Coronary artery (tissue), 2 donors: ENCODE results near the gene C9orf50.
"Not testable (repeated sequence)": the region's sequence is repeated elsewhere in the genome, so short reads cannot be mapped to it uniquely, and the experiment has no call there.

Experiments used
- DNase-seq: peaks from one replicate; pipeline ENCODE4 v3.0.0-alpha.2; 2017; ENCODE audit warnings: low spot score
- H3K27ac ChIP-seq, 2 donors: fragments of 200-600 bp; sonication (generic); one replicate each; pipeline ENCODE4 v1.5.1; 2016 to 2019
- H3K4me3 ChIP-seq: fragments of 200-600 bp; sonication (generic); 2 replicates; pipeline ENCODE4 v1.5.1; 2016; ENCODE audit warnings: mild to moderate bottlenecking, moderate library complexity
- TF ChIP-seq, protein P1 (sequence below): fragments of 200-600 bp; sonication (generic); IDR thresholded peaks from one replicate; pipeline ENCODE4 v1.5.1; 2019; ENCODE audit warnings: antibody characterized with exemption

C9orf50 gene

GRCh38 chr9:129637102-129637501 lies 16.2 kb upstream of the C9orf50 start:
- no peak for DNase-seq
- TF ChIP-seq, protein P1, sequence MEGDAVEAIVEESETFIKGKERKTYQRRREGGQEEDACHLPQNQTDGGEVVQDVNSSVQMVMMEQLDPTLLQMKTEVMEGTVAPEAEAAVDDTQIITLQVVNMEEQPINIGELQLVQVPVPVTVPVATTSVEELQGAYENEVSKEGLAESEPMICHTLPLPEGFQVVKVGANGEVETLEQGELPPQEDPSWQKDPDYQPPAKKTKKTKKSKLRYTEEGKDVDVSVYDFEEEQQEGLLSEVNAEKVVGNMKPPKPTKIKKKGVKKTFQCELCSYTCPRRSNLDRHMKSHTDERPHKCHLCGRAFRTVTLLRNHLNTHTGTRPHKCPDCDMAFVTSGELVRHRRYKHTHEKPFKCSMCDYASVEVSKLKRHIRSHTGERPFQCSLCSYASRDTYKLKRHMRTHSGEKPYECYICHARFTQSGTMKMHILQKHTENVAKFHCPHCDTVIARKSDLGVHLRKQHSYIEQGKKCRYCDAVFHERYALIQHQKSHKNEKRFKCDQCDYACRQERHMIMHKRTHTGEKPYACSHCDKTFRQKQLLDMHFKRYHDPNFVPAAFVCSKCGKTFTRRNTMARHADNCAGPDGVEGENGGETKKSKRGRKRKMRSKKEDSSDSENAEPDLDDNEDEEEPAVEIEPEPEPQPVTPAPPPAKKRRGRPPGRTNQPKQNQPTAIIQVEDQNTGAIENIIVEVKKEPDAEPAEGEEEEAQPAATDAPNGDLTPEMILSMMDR, result no peak
- Histone ChIP-seq H3K27ac (no peak overlapping the region), H3K4me3 (no peak overlapping the region)

DNA sequence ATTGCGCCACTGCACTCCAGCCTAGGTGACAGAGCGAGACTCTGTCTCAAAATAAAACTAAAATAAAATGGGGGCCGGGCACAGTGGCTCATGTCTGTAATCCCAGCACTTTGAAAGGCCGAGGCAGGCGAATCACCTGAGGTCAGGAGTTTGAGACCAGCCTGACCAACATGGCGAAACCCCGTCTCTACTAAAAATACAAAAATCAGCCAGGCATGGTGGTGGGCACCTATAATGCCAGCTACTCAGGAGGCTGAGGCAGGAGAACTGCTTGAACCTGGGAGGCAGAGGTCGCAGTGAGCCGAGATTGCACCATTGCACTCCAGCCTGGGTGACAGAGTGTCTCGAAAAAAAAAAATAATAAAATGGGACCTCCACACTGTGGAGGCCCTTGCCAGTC lies 15.4 kb upstream of the C9orf50 start:
- not testable (repeated sequence) for H3K4me3 ChIP-seq, DNase-seq, H3K27ac ChIP-seq

- no peak for DNase-seq
- Histone ChIP-seq H3K4me3 (no peak overlapping the region), H3K27ac (no peak overlapping the region)
- TF ChIP-seq, protein P1, result no peak
These were observed 14.5 kb upstream of the C9orf50 start for GRCh38 chr9:129635099-129636065.

DNA sequence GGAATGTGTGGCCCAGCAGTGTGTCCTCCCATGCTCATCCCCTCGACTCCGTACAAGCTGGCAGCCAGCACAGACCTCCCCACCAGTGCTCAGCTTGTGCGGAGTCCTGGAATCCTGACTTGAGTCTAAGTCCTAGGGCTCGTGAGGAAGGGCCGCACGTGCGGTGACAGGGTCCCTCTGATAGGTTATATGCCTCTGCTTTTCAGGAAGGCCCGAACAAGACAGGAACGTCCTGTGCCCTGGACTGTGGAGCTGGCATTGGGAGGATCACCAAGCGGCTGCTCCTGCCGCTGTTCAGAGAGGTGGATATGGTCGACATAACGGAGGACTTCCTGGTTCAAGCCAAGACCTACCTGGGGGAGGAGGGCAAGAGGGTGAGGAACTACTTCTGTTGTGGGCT lies 12.9 kb upstream of the C9orf50 start:
- Histone ChIP-seq H3K27ac (no peak overlapping the region), H3K4me3 (no peak overlapping the region)
- TF ChIP-seq, protein P1, result no peak
- DNase-seq, result no peak

- Histone ChIP-seq H3K27ac (no peak overlapping the region), H3K4me3 (no peak overlapping the region)
- DNase-seq, result no peak
- TF ChIP-seq, protein P1, result no peak
These were observed 12.3 kb upstream of the C9orf50 start for GRCh38 chr9:129633207-129633606.

DNA sequence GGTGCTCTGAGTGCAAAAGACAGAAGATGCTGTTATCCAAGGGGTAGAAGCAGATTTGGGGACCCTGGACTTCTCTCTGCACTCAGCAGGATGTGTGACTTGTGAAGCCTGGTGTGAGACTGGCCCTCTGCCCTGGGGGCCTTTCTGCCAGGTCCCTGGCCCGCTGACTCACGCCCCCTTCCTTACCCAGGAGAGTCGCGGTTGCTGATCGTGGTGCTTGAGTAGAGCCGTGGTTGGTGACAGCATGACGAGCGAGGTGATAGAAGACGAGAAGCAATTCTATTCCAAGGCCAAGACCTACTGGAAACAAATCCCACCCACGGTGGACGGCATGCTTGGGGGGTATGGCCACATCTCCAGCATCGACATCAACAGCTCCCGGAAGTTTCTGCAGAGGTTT lies 11.6 kb upstream of the C9orf50 start:
- DNase-seq, result no peak
- no peak overlapping the region for H3K4me3 ChIP-seq
- TF ChIP-seq, protein P1, result no peak
- no peak overlapping the region for H3K27ac ChIP-seq

- DNase-seq, result no peak
- TF ChIP-seq, protein P1, result no peak
- H3K27ac ChIP-seq, result no peak overlapping the region
- no peak overlapping the region for H3K4me3 ChIP-seq
These were observed 10.8 kb upstream of the C9orf50 start for GRCh38 chr9:129631674-129632129.
